GOT3 (cell line): ENCODE measurements around the gene PNPLA7.

Source experiments
- DNase-seq: peaks from one replicate; lab custom pipeline; 2025; ENCODE audit warnings: mixed read lengths; lab: John Stamatoyannopoulos, UW

Gene PNPLA7

DNA sequence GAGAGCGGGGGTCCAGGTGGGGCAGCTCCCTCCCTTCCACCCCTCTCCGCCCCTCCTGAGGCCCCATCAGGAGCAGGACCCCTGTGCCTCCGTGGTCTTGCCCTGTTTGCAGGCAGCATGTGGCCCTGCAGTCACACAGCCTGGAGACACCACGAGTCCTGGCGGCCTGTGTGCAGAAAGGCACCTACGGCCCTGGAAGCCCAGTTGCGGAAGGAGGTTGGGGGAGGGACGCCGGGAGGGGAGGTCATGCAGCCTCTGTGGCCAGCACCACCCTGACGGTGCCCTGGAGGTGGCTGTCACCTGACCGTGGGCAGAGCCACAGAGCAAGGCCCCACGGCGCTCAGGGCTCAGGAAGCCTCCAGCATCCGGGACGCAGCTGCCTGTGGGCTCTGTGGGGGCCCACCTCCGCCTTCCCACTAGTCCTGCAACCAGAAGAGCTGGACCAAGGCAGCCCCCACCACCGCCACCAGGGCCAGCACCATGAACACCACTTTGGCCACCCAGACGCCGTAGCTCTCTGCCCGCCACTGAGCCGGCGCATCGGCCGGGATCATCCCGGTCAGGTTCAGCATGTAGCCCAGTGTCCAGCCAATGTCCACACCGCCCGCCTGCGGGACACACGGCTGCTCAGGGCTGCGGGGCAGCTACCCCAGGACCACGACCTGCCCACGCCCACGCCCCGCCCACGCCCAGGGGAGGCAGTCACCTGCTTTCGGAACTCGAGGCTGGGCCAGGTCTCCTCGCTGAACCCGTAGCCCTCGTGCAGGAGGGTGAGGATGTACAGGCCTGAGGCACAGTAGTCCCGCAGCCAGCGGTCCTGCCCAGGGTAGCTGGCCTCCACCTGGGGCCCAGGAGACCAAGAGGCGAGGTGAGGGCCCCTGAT is 115.5 kb downstream of the PNPLA7 start:
- DNase-seq, result no peak

DNA sequence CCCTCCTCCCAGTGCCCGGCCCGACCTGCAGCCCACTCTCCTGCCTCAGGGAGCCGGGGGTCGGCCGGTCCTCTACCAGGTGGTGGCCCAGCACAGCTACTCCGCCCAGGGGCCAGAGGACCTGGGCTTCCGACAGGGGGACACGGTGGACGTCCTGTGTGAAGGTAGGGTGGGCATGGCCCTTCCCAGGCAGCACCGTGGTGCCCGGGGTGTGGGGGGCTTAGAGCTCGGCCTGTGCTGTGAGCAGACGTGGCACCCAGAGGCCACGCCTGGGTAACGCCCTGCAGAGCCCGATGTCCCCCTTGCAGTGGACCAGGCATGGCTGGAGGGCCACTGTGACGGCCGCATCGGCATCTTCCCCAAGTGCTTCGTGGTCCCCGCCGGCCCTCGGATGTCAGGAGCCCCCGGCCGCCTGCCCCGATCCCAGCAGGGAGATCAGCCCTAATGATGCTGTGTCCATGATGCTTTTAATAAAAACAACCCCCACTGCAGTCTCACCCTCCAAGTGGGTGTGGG is 116.2 kb downstream of the PNPLA7 start:
- no peak for DNase-seq

DNA sequence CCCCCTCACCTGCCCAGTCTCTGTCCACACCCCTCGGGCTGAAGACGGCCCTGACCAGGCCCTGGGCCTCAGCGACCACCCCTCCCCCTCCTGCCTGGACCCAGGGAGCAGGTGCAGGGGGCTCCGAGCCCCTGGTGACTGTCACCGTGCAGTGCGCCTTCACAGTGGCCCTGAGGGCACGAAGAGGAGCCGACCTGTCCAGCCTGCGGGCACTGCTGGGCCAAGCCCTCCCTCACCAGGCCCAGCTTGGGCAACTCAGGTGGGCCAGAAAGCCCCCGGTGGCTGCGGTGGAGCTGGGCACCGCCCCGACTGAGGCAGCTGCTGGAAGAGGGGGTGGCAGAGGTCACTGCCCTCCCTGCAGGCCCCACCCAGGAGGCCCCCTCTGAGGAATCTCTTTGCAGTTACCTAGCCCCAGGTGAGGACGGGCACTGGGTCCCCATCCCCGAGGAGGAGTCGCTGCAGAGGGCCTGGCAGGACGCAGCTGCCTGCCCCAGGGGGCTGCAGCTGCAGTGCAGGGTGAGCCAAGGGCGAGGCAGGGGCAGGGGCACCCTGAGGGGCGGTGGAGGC is 116.8 kb downstream of the PNPLA7 start:
- DNase-seq, result no peak

DNA sequence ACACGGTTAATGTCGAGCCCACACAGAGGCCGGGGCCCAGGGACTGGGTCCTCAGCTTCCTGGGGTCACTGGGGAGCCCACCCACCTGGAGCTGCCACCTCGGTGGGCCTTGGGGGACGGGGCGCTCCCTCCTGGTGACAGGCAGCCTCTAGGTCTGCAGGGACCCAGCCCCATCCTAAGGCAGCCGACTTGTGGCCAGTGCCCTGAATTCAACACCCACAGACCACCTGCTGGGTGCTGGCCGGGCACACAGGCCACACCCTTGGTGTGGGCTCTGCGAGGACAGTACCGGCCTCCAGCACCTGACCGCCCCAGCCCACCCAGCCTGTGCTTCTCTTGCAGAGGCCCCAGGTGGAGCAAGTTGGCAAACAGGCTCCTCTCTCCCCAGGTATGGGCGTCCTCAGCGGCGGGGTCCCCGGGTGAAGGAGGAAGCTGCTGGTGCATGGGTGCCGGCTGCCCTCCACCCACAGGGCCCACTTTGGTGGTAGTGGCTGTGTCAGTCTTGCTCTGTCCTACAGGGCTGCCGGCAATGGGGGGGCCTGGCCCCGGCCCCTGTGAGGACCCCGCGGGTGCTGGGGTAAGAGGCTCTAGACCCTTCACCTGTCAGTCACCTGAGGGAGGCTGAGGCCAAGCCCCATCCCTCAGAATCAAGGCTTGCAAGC is 117.4 kb downstream of the PNPLA7 start:
- no peak for DNase-seq

DNA sequence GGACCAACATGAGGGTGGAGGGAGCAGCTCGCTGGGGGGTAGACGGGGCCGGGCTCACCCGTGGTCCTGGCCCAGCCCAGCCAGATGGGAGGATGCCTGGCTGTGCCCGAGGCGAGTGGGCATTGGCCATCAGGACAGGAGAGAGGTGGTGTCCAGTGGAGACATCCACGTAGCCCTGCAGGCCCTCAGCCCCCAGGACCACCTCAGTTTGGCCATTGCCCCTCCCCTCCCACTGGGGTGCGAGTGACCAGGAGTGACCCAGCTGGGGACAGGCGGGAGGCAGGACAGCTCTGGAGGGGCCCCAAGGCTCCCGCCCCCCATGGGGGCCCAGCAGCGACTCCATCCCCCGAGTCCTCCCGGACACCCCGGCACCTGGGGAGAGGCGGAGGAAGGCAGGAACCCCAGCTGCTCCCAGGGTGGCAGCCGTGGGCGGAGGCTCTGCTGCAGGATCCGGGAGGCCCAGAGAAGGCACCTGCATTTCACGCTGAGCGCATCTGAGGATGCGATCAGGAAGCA is 118.7 kb downstream of the PNPLA7 start:
- no peak for DNase-seq

DNA sequence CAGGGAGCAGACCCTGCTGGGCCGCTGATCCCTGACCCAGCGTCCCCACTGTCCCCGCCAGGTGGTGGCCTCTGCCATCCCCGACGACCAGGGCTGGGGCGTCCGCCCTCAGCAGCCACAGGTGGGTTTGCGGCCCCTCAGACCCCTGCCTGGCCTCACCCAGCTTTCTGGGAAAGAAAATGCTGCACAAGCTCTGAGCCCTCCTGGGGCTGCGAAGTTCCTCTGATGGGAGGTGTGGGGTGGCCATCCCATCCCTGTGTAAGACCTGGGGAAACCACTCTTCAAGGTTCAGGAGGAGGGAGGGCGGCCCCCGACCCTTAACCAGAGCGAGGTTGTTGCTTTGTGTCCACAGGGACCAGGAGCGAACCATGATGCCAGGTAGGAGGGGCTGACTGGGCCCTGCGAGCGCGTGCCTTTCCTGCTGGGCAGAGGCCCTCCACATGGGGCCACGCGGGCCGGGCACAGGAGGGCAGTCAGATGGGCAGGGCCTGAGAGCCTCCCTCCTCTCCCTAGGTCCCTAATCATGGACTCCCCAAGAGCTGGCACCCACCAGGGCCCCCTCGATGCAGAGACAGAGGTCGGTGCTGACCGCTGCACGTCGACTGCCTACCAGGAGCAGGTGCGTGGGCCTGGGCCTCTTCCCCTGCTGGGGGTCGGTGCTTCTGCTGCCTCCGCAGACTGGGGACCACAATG is 119.3 kb downstream of the PNPLA7 start:
- no peak for DNase-seq

DNA sequence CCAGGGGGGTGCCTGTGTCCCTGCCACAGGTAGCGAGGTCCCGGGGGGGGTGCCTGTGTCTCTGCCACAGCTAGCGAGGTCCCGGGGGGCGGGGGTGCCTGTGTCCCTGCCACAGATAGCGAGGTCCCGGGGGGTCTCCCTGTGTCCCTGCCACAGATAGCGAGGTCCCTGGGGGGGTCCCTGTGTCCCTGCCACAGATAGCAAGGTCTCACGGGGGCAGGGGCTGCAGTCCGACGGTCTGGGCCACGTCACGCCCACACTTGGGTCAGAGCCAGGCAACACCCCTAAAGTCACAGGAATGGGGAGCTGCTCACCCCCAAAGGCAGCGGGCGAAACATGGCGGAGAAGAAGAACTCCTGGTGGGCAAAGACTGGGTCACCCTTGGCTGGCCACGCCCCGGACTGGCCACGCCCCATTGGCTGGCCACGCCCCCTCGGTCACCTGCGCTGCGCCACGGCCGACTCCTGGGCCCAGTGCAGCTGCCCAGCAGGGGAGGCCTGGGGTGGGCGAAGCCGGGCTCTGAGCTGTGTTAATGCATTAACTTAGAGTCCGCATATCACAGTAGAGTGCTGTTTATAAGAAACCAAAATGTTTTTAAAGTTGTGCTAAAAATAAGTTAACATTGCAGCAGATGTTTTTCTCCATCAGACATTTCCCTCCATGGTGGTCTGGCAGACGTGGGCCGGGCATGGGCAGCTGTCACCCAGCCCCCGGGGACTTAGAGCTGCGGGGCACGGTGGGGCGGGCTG is 120.1 kb downstream of the PNPLA7 start:
- no peak for DNase-seq

DNA sequence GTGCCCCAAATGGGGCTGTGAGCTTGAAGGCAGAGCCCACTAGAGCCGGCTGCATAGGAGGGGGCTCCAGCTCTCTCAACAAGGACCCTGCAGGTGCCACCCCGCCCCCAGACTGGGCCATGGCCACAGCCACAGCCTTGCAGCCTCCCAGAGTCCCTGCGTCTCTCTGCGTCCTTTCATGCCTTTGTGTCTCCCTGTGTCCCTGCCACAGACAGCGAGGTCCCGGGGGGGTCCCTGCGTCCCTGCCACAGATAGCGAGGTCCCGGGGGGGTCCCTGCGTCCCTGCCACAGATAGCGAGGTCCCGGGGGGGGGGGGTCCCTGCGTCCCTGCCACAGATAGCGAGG is 120.7 kb downstream of the PNPLA7 start:
- DNase-seq, result no peak

DNA sequence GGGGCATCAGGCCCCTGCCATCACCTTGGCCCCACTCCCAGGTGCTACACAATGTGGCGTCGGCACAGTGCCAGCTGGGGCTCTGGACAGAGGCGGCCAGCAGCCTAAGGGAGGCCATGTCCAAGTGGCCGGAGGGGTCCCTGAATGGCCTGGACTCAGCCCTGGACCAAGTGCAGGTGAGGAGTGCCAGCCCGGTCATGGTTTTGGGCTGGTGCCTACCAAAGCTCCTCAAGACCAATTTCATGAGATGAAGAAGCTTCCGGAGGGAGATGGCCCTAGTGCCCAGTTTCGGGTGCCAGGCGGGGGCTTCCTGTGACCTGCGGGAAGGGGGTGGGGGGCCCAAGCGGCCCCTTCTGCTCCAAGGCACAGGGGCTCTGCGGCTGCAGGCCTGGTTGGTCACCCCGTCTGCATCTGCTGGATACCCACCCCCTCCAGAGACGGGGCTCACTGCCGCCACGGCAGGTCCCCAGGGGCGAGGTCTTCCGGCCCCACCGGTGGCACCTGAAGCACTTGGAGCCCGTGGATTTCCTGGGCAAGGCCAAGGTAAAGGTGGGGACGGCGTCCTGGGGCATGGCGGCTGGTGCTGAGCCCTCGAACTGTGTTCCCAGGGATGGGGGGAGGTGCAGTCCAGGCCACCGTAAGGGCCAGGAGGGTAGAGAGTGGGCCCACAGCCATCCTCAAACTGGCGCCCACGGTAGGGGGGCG is 121.2 kb downstream of the PNPLA7 start:
- DNase-seq, result no peak

DNA sequence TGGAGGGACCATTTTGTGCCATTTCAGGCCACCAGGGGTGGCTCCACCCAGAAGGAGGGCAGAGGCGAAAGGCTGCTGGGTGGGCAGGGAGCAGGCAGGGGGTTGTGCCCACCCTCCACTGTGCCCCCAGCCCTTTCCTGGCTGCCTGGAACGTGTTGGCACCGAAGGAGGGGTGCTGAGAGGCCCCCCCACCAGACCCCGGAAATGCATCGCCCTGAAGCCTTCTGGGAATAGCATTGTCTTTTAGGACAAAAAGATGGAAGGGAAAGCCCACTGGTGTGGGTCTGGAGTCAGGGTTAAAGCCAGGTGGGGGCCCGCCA is 121.9 kb downstream of the PNPLA7 start:
- DNase-seq, result no peak

DNA sequence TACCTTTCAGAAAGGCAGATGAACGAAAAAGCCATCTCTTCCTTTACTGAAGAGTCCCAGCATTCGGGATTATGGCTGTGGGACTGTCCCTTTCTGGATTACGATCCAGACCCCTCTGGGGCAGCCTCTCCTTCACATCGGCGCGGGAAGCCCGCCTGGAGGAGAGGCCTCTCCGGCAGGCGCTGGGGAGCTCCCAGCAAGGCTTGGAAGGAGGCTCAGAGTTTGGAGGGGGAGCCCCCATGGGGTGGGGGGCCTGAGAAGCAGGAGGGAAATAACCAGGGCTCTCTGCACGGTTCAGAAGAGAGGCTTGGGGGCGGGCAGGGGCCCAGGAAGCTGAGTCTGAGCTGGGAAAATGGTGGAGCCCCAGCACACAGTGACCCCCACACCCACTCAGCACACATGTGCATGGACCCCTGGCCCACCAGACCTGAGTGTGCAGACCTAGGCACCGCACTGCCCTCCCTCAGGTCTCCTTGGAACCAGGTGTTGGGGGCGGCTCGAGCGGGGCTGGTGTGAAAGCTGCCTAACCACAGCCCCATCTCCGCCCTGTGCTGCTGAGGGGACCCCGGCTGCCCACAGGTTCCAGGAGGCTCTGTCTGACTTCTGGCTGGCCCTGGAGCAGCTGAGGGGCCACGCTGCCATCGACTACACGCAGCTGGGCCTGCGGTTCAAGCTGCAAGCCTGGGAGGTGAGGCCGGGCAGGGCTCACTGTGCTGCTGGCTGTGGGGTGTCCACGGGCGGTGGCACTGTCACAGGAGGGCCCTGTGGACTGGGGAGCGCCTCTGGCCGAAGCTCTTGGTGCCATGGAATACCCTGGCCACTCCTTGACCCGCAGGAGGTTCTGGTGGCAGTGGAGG is 122.5 kb downstream of the PNPLA7 start:
- DNase-seq, result no peak

DNA sequence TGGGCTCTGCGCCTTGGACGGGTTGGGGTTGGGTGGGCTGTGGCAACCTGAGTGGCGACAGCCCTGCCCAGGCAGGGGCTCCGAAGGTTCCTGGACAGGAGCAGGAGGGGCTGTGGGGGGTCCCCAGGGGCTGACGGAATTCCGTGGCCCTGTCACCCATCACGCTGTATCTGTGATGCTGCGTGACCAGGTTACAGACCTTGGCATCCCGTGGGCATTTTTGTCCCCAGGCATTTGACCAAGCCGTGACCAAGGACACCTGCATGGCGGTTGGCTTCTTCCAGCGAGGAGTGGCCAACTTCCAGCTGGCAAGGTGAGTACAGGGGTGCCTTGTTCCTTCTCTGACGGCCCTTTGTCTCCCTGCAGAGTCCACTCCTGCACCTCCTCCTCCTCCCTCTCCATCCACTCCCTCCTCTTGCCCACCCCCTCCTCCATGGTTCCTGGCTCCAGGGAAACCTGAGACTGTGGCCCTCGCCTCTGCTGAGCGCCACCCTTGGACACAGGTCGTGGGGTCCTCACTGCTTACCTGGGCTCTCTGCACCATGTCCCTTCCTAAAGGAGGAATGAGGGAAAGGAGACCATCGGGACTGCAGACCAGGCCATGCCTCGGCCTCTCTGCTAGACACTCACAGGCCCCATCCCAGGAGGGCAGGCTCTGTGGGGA is 124.1 kb downstream of the PNPLA7 start:
- no peak for DNase-seq

DNA sequence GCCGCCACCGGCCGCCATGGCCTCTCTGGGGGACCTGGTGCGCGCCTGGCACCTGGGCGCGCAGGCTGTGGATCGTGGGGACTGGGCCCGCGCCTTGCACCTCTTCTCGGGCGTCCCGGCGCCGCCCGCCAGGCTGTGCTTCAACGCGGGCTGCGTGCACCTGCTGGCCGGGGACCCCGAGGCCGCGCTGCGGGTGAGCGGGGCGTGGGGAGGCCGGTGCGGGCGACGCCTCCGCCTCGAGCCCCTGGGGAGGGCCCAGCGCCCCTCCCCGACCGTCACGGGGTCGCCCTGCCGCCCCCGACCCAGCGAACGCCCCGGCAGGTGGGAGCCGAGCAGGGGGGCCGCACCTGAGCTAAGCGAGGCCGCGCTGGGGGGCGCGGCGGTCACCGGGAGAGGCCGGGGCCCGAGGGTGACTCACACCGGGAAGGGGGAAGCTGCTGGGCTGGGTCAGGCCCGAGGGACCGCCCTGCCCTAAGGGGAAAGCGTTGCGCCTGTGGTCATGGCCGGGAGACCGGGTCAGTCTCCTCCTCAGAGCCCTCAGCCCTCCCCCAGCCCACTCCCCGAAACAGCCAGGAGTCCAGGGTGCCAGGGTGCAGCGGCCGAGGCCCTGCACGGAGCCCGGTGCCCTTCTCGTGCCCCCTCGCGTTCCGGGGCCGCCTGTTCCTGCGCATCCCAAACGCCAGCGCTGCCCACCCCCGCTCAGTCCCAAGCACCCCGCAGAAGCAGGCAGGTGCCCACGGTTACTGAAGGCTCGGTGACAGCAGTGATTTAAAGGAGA is 126.5 kb downstream of the PNPLA7 start:
- DNase-seq, result no peak

DNA sequence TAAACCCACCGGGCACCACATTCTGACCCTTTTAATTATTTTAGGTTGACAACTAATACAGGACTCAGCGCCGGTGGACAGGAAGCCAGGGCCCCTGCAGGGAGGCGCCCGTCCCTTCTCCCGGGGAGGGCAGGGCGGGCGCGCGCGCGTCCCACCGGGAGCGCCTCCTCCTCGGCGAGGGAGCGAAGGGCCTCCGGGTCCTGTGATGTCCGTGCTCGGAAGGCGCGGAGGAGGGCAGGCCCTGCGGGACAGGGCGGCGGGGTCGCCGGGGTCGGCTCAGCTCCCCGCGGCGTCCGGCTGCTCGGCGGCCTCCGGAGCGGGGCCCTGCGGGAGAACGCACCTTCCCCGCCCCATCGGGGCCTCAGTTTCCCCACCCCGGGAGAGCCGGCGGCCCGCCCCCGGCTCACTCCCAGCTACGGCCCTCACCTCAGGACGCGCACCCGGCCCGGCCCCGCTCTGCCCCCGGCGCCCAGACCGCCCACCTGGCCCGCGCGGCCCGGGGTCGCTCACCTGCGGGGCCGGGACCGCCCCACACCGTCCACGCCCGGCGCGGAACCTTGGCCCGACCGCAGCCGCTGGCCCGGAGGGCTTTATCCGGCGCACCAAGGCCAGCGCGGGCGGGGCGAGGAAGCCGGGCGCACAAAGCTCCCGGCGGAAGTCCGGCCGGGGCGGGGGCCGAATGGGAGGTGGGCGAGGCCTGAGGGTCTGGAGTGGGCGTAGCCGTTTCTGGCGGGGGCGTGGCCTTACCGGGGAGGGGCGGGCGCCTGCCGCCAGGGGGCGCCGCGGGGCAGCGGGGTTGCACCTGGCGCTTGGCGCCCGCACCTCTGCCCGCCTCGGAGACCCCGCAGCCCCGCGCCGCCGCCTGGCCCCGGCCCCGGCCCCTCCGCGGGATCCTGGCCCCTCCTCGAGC is 127.3 kb downstream of the PNPLA7 start, which contains the start of the genes EXD3 and NOXA1:
Gene EXD3, minus strand, starts transcription at position 559 of the 910 bp plus-strand sequence. CDS start 27,805 bp downstream, outside the sequence.
Gene NOXA1, plus strand, starts transcription at position 790 of the 910 bp plus-strand sequence. CDS start 137 bp downstream, outside the sequence.
- no peak for DNase-seq

DNA sequence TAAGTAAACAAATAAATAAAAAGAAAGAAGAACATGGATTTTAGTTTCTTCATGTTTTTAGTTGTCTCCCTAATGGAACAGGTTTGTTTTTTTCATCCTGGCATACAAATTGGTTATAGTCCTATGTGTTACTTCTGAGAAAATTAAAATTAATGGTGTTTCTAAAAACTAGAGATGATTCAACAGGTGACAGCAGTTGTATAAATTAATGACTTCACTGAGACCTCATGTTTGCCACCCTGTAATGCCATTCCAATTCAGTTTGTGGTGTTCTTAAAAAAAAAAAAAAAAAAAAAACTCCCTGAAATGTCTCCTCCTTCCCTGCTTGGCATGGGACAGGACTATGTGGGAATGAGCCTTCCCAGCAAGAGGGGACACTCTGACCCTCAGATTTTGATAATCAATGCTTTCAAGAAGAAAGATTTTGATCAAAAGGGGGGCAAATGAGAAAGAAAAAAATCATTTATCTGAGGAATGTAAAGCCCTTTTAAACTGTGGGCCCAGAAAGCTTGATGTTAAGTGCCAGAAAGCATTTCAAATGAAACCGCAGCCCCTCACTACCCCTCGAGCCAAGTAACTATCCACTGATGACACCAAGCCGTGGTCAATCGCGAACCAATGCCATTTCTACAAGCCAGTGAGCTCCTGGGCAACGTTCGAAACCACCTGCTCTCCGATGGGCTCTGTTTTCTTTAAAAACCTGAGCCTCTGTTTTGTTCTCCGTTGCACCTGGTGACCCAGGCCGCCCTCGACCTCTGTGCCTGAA is 128.2 kb downstream of the PNPLA7 start:
- DNase-seq, result no peak
